HL-60 (cell line): Measurements from ENCODE around the gene PCBP2.

ENCODE experiments used
- DNase-seq, 2 experiments: peaks; one replicate each; pipeline ENCODE4 v3.0.0-alpha.2; 2010 to 2020; ENCODE audit warnings: low read depth in 1 of 2, low spot score in 1 of 2
- H3K27ac ChIP-seq: fragments of 250-450 bp; sonication (Bioruptor Pico); replicated peaks from 2 replicates; pipeline ENCODE4 v1.5.1; 2020; ENCODE audit warnings: mild to moderate bottlenecking, moderate library complexity
- H3K27me3 ChIP-seq: fragments of 250-450 bp; sonication (Bioruptor Pico); 2 replicates; pipeline ENCODE4 v1.5.1; 2021; ENCODE audit warnings: mild to moderate bottlenecking, moderate library complexity; ENCODE audit not compliant: insufficient read depth, poor library complexity, severe bottlenecking
- H3K4me3 ChIP-seq: replicated peaks from 2 replicates; pipeline ENCODE4 v1.5.1; 2011; ENCODE audit warnings: mild to moderate bottlenecking, control low read depth, low read length; ENCODE audit not compliant: insufficient read depth
- GABPA ChIP-seq: IDR thresholded peaks from 2 replicates; pipeline ENCODE4 v1.6.1; 2012; ENCODE audit warnings: low read depth
- POLR2AphosphoS5 ChIP-seq: IDR thresholded peaks from 2 replicates; pipeline ENCODE4 v1.6.1; 2012; ENCODE audit warnings: low read depth
- REST ChIP-seq: IDR thresholded peaks from 2 replicates; pipeline ENCODE4 v1.6.1; 2012; ENCODE audit warnings: low read depth; ENCODE audit not compliant: insufficient replicate concordance
- SPI1 ChIP-seq: IDR thresholded peaks from 2 replicates; pipeline ENCODE4 v1.6.1; 2012; ENCODE audit warnings: low read depth, mild to moderate bottlenecking, borderline replicate concordance
- TF ChIP-seq, protein P1 (sequence below): IDR thresholded peaks from one replicate; pipeline ENCODE4 v1.5.1; 2011; ENCODE audit warnings: low read length, control low read depth, inconsistent platforms; ENCODE audit not compliant: insufficient read depth

Gene PCBP2

GRCh38 chr12:53502983-53503728 is 51.3 kb downstream of the PCBP2 start:
- TF ChIP-seq SPI1 (no peak), REST (no peak), GABPA (no peak), POLR2AphosphoS5 (no peak)
- TF ChIP-seq, protein P1, sequence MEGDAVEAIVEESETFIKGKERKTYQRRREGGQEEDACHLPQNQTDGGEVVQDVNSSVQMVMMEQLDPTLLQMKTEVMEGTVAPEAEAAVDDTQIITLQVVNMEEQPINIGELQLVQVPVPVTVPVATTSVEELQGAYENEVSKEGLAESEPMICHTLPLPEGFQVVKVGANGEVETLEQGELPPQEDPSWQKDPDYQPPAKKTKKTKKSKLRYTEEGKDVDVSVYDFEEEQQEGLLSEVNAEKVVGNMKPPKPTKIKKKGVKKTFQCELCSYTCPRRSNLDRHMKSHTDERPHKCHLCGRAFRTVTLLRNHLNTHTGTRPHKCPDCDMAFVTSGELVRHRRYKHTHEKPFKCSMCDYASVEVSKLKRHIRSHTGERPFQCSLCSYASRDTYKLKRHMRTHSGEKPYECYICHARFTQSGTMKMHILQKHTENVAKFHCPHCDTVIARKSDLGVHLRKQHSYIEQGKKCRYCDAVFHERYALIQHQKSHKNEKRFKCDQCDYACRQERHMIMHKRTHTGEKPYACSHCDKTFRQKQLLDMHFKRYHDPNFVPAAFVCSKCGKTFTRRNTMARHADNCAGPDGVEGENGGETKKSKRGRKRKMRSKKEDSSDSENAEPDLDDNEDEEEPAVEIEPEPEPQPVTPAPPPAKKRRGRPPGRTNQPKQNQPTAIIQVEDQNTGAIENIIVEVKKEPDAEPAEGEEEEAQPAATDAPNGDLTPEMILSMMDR = no peak
- no peak for DNase-seq
- H3K27me3 ChIP-seq = no peaks in the 10 kb centered on the region
- H3K4me3 ChIP-seq = peak overlapping the region; percentile 84
- peak overlapping the region; percentile 97 for H3K27ac ChIP-seq

DNA sequence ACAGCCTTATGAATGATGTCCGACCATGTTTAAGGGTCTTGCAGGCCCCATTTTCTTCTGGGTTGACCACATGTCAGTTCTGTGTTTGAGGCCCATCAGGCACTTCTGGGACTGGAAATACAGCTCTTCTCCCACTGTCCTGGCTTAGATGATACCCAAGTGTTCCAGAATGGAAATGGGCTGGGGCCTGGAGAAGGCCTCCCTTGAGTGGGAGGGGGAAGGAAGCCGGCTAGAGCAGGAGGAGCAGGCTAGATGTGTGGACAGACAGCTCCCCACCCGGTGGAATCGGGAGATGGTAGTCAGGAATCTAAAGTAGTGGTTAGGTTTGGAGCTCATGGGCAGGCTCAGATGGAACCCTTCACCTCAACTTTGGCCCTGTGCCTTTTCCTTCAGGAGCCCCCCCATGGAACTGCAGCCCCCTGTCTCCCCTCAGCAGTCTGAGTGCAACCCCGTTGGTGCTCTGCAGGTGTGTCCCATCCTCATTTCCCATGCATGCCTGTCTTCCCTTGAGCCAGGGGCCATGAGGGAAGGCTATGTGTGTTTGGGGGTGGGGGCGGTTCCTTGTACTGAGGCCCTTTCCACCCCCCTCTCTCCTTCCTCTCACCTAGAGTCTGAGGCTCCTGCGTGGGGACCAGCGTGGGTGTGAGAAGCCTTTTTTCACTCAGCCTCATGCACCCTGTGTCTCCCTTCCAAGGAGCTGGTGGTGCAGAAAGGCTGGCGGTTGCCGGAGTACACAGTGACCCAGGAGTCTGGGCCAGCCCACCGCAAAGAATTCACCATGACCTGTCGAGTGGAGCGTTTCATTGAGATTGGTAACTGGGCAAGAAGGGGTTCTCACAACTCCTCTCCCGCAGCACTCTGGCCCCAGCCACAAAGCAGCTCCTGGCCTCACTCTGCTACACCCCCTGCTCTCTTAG is 52.4 kb downstream of the PCBP2 start:
- no peak overlapping the region for H3K27ac ChIP-seq
- TF ChIP-seq, protein P1 = no peak
- TF ChIP-seq GABPA (no peak), REST (no peak), POLR2AphosphoS5 (no peak), SPI1 (no peak)

DNA sequence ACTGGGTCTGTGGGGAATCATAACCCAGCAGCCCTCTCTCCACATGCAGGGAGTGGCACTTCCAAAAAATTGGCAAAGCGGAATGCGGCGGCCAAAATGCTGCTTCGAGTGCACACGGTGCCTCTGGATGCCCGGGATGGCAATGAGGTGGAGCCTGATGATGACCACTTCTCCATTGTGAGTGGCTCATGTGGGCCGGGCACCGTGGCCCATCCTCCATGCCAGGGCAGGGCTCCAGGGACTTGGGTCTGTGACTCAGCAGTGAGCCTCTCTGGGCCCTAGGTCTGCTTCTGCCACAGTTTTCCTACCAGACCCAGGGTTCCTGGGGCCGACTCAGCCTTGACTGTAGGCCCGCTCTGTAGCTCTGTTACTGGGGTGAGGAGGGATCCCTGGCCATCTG is 53.2 kb downstream of the PCBP2 start:
- Histone ChIP-seq H3K27ac (no peak overlapping the region), H3K4me3 (no peak overlapping the region), H3K27me3 (no peaks in the 10 kb centered on the region)
- TF ChIP-seq, protein P1 = no peak
- TF ChIP-seq REST (no peak), SPI1 (no peak), GABPA (no peak), POLR2AphosphoS5 (no peak)
- DNase-seq = no peak

More for the DNA sequence above, 52.4 kb downstream of the PCBP2 start:
- Histone ChIP-seq H3K4me3 (no peak overlapping the region), H3K27me3 (no peaks in the 10 kb centered on the region)
- DNase-seq = no peak
